Testis (tissue), 3 donors: ENCODE data around the gene LRRK1. TPM values are rescaled to one million over a fixed set of nuclear protein-coding genes. Genes with fewer than 3 reads are reported as not detected.
"Not testable (repeated sequence)": the region's sequence is repeated elsewhere in the genome, so short reads cannot be mapped to it uniquely, and the experiment has no call there.

ENCODE experiments used
- DNase-seq: peaks from one replicate; pipeline ENCODE4 v3.0.0-alpha.2; 2019
- H3K27ac ChIP-seq, 2 donors: fragments of 200-600 bp; sonication (generic); one replicate each; pipeline ENCODE4 v1.5.1; 2019
- H3K27me3 ChIP-seq: fragments of 200-600 bp; sonication (generic); one replicate; pipeline ENCODE4 v1.5.1; 2019
- H3K36me3 ChIP-seq: fragments of 200-600 bp; sonication (generic); one replicate; pipeline ENCODE4 v1.5.1; 2017; ENCODE audit warnings: low read depth; ENCODE audit errors: missing control alignments
- H3K4me1 ChIP-seq: fragments of 200-600 bp; sonication (generic); one replicate; pipeline ENCODE4 v1.5.1; 2019
- H3K4me3 ChIP-seq, 2 donors: fragments of 200-600 bp; sonication (generic); one replicate each; pipeline ENCODE4 v1.5.1; 2017 to 2019
- H3K9me3 ChIP-seq: fragments of 200-600 bp; sonication (generic); one replicate; pipeline ENCODE4 v1.5.1; 2017
- CTCF ChIP-seq, 3 experiments: fragments of 450-650 bp in 2 of 3; fragments of 200-600 bp in 1 of 3; sonication (generic) in 1 of 3; IDR thresholded peaks; one replicate each; pipeline ENCODE4 v1.5.1; 2016 to 2019; ENCODE audit warnings: antibody characterized with exemption in 3 of 3, mild to moderate bottlenecking in 2 of 3, moderate library complexity in 1 of 3
- POLR2A ChIP-seq: fragments of 450-650 bp; IDR thresholded peaks from one replicate; pipeline ENCODE4 v1.6.1; 2017; ENCODE audit warnings: antibody characterized with exemption, mild to moderate bottlenecking, moderate library complexity
- WGBS, 2 donors: methylation state at CpG; one replicate each; pipeline ENCODE4 v1.1.5; 2018; 5-methylcytosine and 5-hydroxymethylcytosine counted together
- intact Hi-C: fragments of 100-400 bp; cut with DNase I; formaldehyde crosslinking; loops from one replicate; pipeline ENCODE4 v1.15.1; 2023; ENCODE audit warnings: low total_unique reads
- polyA plus RNA-seq: library from polyadenylated mRNA; stranded (reverse); fragments of 350-450 nt; fragmentation: Illumina TruSeq; extraction: RNeasy Lipid Tissue Mini Kit (QIAGEN cat#74804); gene quantifications from one replicate; pipeline ENCODE4 v1.2.3, GENCODE V29; 2014; ENCODE audit warnings: low read depth, low replicate concordance; ENCODE audit not compliant: insufficient read depth
- total RNA-seq, 2 donors: library from RNA; depleted of rRNA; stranded (reverse); fragments of >200 nt; gene quantifications; one replicate each; pipeline ENCODE4 v1.2.3, GENCODE V29; 2016

The LRRK1 gene
- total and polyA plus RNA-seq, 3 donors from 2014 or later = 18.8 to 24.6 (median 23.0) TPM

- Histone ChIP-seq H3K27ac (peak overlapping the region in 1 of 2 donors; percentile 64), H3K4me1 (peaks cover 38% of the 10 kb centered on the region), H3K27me3 (no peaks in the 10 kb centered on the region), H3K36me3 (no peaks in the 10 kb centered on the region), H3K4me3 (no peak overlapping the region), H3K9me3 (no peaks in the 10 kb centered on the region)
- TF ChIP-seq POLR2A = no peak
- DNase-seq = no peak
- intact Hi-C loops = no loop called here
- WGBS, 2 donors = 68 to 92% methylated on average over 6 of the region's 6 CpGs
These were observed 150.9 kb downstream of the LRRK1 start for GRCh38 chr15:101070024-101070423.

- Histone ChIP-seq H3K4me3 (no peak overlapping the region), H3K27me3 (no peaks in the 10 kb centered on the region), H3K36me3 (no peaks in the 10 kb centered on the region), H3K9me3 (no peaks in the 10 kb centered on the region), H3K4me1 (peaks cover 34% of the 10 kb centered on the region), H3K27ac (peak overlapping the region in 1 of 2 donors; percentile 64)
- WGBS, 2 donors = 67 to 73% methylated on average over 6 of the region's 6 CpGs
- intact Hi-C loops = no loop called here
- DNase-seq = no peak
- TF ChIP-seq POLR2A (no peak), CTCF (IDR thresholded peaks at IDR 0.05) (no peak)
These were observed 151.5 kb downstream of the LRRK1 start for GRCh38 chr15:101070502-101071273.

GRCh38 chr15:101071651-101072050 lies 152.5 kb downstream of the LRRK1 start:
- intact Hi-C loops = no loop called here
- no peak for TF ChIP-seq CTCF (IDR thresholded peaks at IDR 0.05)
- no peak for TF ChIP-seq POLR2A
- no peak for DNase-seq
- Histone ChIP-seq H3K36me3 (no peaks in the 10 kb centered on the region), H3K4me3 (no peak overlapping the region), H3K27me3 (no peaks in the 10 kb centered on the region), H3K4me1 (peaks cover 31% of the 10 kb centered on the region), H3K27ac (no peak overlapping the region), H3K9me3 (no peaks in the 10 kb centered on the region)
- WGBS, 2 donors = 94 to 96% methylated on average over 10 of the region's 10 CpGs

- intact Hi-C loops, H3K27ac ChIP-seq: not testable (repeated sequence)
- 92 to 96% methylated on average over 4 of the region's 4 CpGs for WGBS, 2 donors
These were observed 153.1 kb downstream of the LRRK1 start for GRCh38 chr15:101072235-101072634.

GRCh38 chr15:101077806-101078668 lies 158.9 kb downstream of the LRRK1 start:
- H3K9me3 ChIP-seq, H3K36me3 ChIP-seq, H3K27me3 ChIP-seq, H3K27ac ChIP-seq, intact Hi-C loops, H3K4me1 ChIP-seq, H3K4me3 ChIP-seq, DNase-seq: not testable (repeated sequence)
- WGBS, 2 donors = 87 to 92% methylated on average over 15 of the region's 15 CpGs

More at GRCh38 chr15:101072235-101072634, 153.1 kb downstream of the LRRK1 start:
- H3K4me3 ChIP-seq, H3K36me3 ChIP-seq, DNase-seq, H3K27me3 ChIP-seq, H3K9me3 ChIP-seq: not testable (repeated sequence)
- H3K4me1 ChIP-seq = peaks cover 30% of the 10 kb centered on the region

- Histone ChIP-seq H3K4me3 (no peak overlapping the region), H3K36me3 (no peaks in the 10 kb centered on the region), H3K9me3 (no peaks in the 10 kb centered on the region), H3K4me1 (no peaks in the 10 kb centered on the region), H3K27me3 (no peaks in the 10 kb centered on the region), H3K27ac (no peak overlapping the region)
- intact Hi-C loops = no loop called here
- DNase-seq = no peak
- WGBS, 2 donors = 89 to 90% methylated on average over 10 to 16 of the region's 16 CpGs
- TF ChIP-seq CTCF (IDR thresholded peaks at IDR 0.05) = no peak
- TF ChIP-seq POLR2A = no peak
These were observed 159.6 kb downstream of the LRRK1 start for GRCh38 chr15:101078669-101079323.
